ENCODE data around the gene CCDC91.
A peak's percentile ranks its signal among the peaks of the same experiment; 100 is the strongest.

The CCDC91 gene

GRCh38 chr12:28415755-28416154 is 225.5 kb downstream of the CCDC91 start:
- no peak overlapping the region for H3K27ac ChIP-seq
- H4K20me1 ChIP-seq = no peaks in the 10 kb centered on the region
- TF ChIP-seq Cebpa-rat (IDR thresholded peaks at IDR 0.05) = no peak
- no peak overlapping the region for H3K9ac ChIP-seq
- H3K36me3 ChIP-seq = peaks cover 6% of the 10 kb centered on the region; the same call in 1 of the 2 replicates
- no peak overlapping the region for H3K4me3 ChIP-seq
- no peaks in the 10 kb centered on the region for H3K4me1 ChIP-seq
- peaks cover 5% of the 10 kb centered on the region; the same call in 1 of the 2 replicates for H3K9me3 ChIP-seq
- H3K27me3 ChIP-seq = no peaks in the 10 kb centered on the region
- no peak overlapping the region for H3K4me2 ChIP-seq

- no peaks in the 10 kb centered on the region for H3K9me3 ChIP-seq
- no peak overlapping the region for H3K9ac ChIP-seq
Measured at GRCh38 chr12:28421374-28421773, 231.1 kb downstream of the CCDC91 start.

GRCh38 chr12:28424965-28425364 is 234.7 kb downstream of the CCDC91 start:
- no peak overlapping the region for H3K4me2 ChIP-seq

More at GRCh38 chr12:28421374-28421773, 231.1 kb downstream of the CCDC91 start:
- Histone ChIP-seq H3K27ac (no peak overlapping the region), H3K4me2 (no peak overlapping the region), H3K4me3 (no peak overlapping the region), H3K36me3 (no peaks in the 10 kb centered on the region), H3K4me1 (no peaks in the 10 kb centered on the region), H4K20me1 (no peaks in the 10 kb centered on the region), H3K27me3 (no peaks in the 10 kb centered on the region)
- no peak for TF ChIP-seq Cebpa-rat (IDR thresholded peaks at IDR 0.05)

GRCh38 chr12:28425526-28425925 is 235.3 kb downstream of the CCDC91 start:
- no peaks in the 10 kb centered on the region for H3K27me3 ChIP-seq

More at GRCh38 chr12:28424965-28425364, 234.7 kb downstream of the CCDC91 start:
- H3K4me3 ChIP-seq = no peak overlapping the region
- no peaks in the 10 kb centered on the region for H3K27me3 ChIP-seq
- no peaks in the 10 kb centered on the region for H3K36me3 ChIP-seq
- H3K9me3 ChIP-seq = no peaks in the 10 kb centered on the region
- no peaks in the 10 kb centered on the region for H3K4me1 ChIP-seq
- H3K27ac ChIP-seq = no peak overlapping the region
- H3K9ac ChIP-seq = no peak overlapping the region
- no peaks in the 10 kb centered on the region for H4K20me1 ChIP-seq
- no peak for TF ChIP-seq Cebpa-rat (IDR thresholded peaks at IDR 0.05)

GRCh38 chr12:28427046-28427445 is 236.8 kb downstream of the CCDC91 start:
- Histone ChIP-seq H3K9me3 (no peaks in the 10 kb centered on the region), H3K9ac (no peak overlapping the region), H4K20me1 (no peaks in the 10 kb centered on the region), H3K4me3 (no peak overlapping the region), H3K36me3 (no peaks in the 10 kb centered on the region), H3K4me1 (no peaks in the 10 kb centered on the region), H3K27ac (no peak overlapping the region), H3K4me2 (no peak overlapping the region), H3K27me3 (no peaks in the 10 kb centered on the region)
- no peak for TF ChIP-seq Cebpa-rat (IDR thresholded peaks at IDR 0.05)

More at GRCh38 chr12:28425526-28425925, 235.3 kb downstream of the CCDC91 start:
- Histone ChIP-seq H3K4me1 (no peaks in the 10 kb centered on the region), H3K4me2 (no peak overlapping the region), H4K20me1 (no peaks in the 10 kb centered on the region), H3K9me3 (no peaks in the 10 kb centered on the region), H3K36me3 (no peaks in the 10 kb centered on the region), H3K9ac (no peak overlapping the region), H3K4me3 (no peak overlapping the region), H3K27ac (no peak overlapping the region)
- no peak for TF ChIP-seq Cebpa-rat (IDR thresholded peaks at IDR 0.05)

GRCh38 chr12:28440081-28440608 is 249.9 kb downstream of the CCDC91 start:
- H3K36me3 ChIP-seq = no peaks in the 10 kb centered on the region
- no peak overlapping the region for H3K27ac ChIP-seq
- no peak overlapping the region for H3K9ac ChIP-seq
- no peak overlapping the region for H3K4me3 ChIP-seq
- H3K9me3 ChIP-seq = no peaks in the 10 kb centered on the region
- H3K27me3 ChIP-seq = no peaks in the 10 kb centered on the region
- no peaks in the 10 kb centered on the region for H4K20me1 ChIP-seq
- no peak for TF ChIP-seq Cebpa-rat (IDR thresholded peaks at IDR 0.05)
- no peak overlapping the region for H3K4me2 ChIP-seq
- peaks cover 10% of the 10 kb centered on the region for H3K4me1 ChIP-seq

- Histone ChIP-seq H3K4me3 (no peak overlapping the region), H3K4me2 (no peak overlapping the region), H4K20me1 (no peaks in the 10 kb centered on the region), H3K27ac (no peak overlapping the region), H3K4me1 (peaks cover 10% of the 10 kb centered on the region), H3K36me3 (no peaks in the 10 kb centered on the region), H3K9ac (no peak overlapping the region), H3K9me3 (no peaks in the 10 kb centered on the region), H3K27me3 (no peaks in the 10 kb centered on the region)
- no peak for TF ChIP-seq Cebpa-rat (IDR thresholded peaks at IDR 0.05)
Measured at GRCh38 chr12:28442101-28442500, 251.8 kb downstream of the CCDC91 start.

- Histone ChIP-seq H4K20me1 (no peaks in the 10 kb centered on the region), H3K9me3 (no peaks in the 10 kb centered on the region), H3K4me2 (0 out of 2 replicates have a peak overlapping the region, but pooled peaks have one; percentile 26), H3K27ac (no peak overlapping the region), H3K4me1 (peaks cover 10% of the 10 kb centered on the region), H3K36me3 (no peaks in the 10 kb centered on the region), H3K9ac (no peak overlapping the region), H3K4me3 (no peak overlapping the region), H3K27me3 (no peaks in the 10 kb centered on the region)
- no peak for TF ChIP-seq Cebpa-rat (IDR thresholded peaks at IDR 0.05)
Measured at GRCh38 chr12:28443337-28443736, 253.1 kb downstream of the CCDC91 start.

GRCh38 chr12:28446031-28446430 is 255.8 kb downstream of the CCDC91 start:
- Histone ChIP-seq H3K9ac (no peak overlapping the region), H3K4me3 (no peak overlapping the region), H3K4me2 (no peak overlapping the region), H3K4me1 (peaks cover 10% of the 10 kb centered on the region), H3K9me3 (no peaks in the 10 kb centered on the region), H3K27me3 (no peaks in the 10 kb centered on the region), H3K36me3 (no peaks in the 10 kb centered on the region), H4K20me1 (no peaks in the 10 kb centered on the region), H3K27ac (no peak overlapping the region)
- no peak for TF ChIP-seq Cebpa-rat (IDR thresholded peaks at IDR 0.05)

- H3K27ac ChIP-seq = no peak overlapping the region
- H3K9me3 ChIP-seq = no peaks in the 10 kb centered on the region
- H3K27me3 ChIP-seq = no peaks in the 10 kb centered on the region
- H3K9ac ChIP-seq = no peak overlapping the region
- H4K20me1 ChIP-seq = no peaks in the 10 kb centered on the region
- no peak for TF ChIP-seq Cebpa-rat (IDR thresholded peaks at IDR 0.05)
- H3K4me1 ChIP-seq = peaks cover 12% of the 10 kb centered on the region
- no peaks in the 10 kb centered on the region for H3K36me3 ChIP-seq
- no peak overlapping the region for H3K4me3 ChIP-seq
- H3K4me2 ChIP-seq = no peak overlapping the region
Measured at GRCh38 chr12:28453686-28454085, 263.4 kb downstream of the CCDC91 start.
